Stimulated activated CD8-positive, alpha-beta memory T cell treated with anti-CD3 and anti-CD28 coated beads, Interleukin-2, amount 100 ng/mL, for 1 hour (primary cell): ENCODE data around the gene NEB.
"Not testable (repeated sequence)": the region's sequence is repeated elsewhere in the genome, so short reads cannot be mapped to it uniquely, and the experiment has no call there.

Experiments used
- DNase-seq, 2 donors: peaks; one replicate each; pipeline ENCODE4 v3.0.0-alpha.2; 2020; ENCODE audit warnings: low read depth in 2 of 2

The NEB gene

GRCh38 chr2:151650456-151650855, 83.8 kb downstream of the NEB start:
- no peak for DNase-seq

GRCh38 chr2:151649966-151650365, 84.3 kb downstream of the NEB start:
- no peak for DNase-seq

GRCh38 chr2:151649400-151649799, 84.9 kb downstream of the NEB start:
- DNase-seq, result no peak

GRCh38 chr2:151646512-151646911, 87.8 kb downstream of the NEB start:
- DNase-seq, result not testable (repeated sequence)

GRCh38 chr2:151644580-151644979, 89.7 kb downstream of the NEB start:
- no peak for DNase-seq

GRCh38 chr2:151641895-151642294, 92.4 kb downstream of the NEB start:
- DNase-seq, result not testable (repeated sequence)

- DNase-seq, result no peak
Measured at GRCh38 chr2:151640087-151640486, 94.2 kb downstream of the NEB start.

- no peak for DNase-seq
Measured at GRCh38 chr2:151638990-151639389, 95.3 kb downstream of the NEB start.

- no peak for DNase-seq
Measured at GRCh38 chr2:151638191-151638933, 95.9 kb downstream of the NEB start.

- peak; percentile 31 to 44 for DNase-seq
Measured at GRCh38 chr2:151637271-151637781, 97.0 kb downstream of the NEB start.

GRCh38 chr2:151634736-151635467, 99.4 kb downstream of the NEB start:
- no peak for DNase-seq

- DNase-seq, result no peak
Measured at GRCh38 chr2:151632993-151633565, 101.2 kb downstream of the NEB start.

GRCh38 chr2:151630372-151630771, 103.9 kb downstream of the NEB start:
- DNase-seq, result no peak

- DNase-seq, result no peak
Measured at GRCh38 chr2:151627353-151627752, 106.9 kb downstream of the NEB start.

GRCh38 chr2:151624271-151624670, 110.0 kb downstream of the NEB start:
- no peak for DNase-seq

GRCh38 chr2:151623631-151624030, 110.6 kb downstream of the NEB start:
- DNase-seq, result no peak

GRCh38 chr2:151620761-151621160, 113.5 kb downstream of the NEB start:
- no peak for DNase-seq

GRCh38 chr2:151619337-151619989, 114.8 kb downstream of the NEB start:
- DNase-seq, result no peak

GRCh38 chr2:151616760-151617339, 117.4 kb downstream of the NEB start:
- DNase-seq, result no peak

- DNase-seq, result no peak
Measured at GRCh38 chr2:151614606-151615306, 119.5 kb downstream of the NEB start.

GRCh38 chr2:151614159-151614558, 120.1 kb downstream of the NEB start:
- no peak for DNase-seq
